Activated CD4-positive, alpha-beta T cell treated with anti-CD3 and anti-CD28 coated beads, Interleukin-2, amount 50 U/mL, for 24 hours (primary cell): ENCODE measurements around the gene BRINP2.

ENCODE experiments used
- DNase-seq, 2 donors: peaks; one replicate each; pipeline ENCODE4 v3.0.0-alpha.2; 2020; ENCODE audit warnings: low read depth in 1 of 2, low spot score in 1 of 2

Gene BRINP2, protein sequence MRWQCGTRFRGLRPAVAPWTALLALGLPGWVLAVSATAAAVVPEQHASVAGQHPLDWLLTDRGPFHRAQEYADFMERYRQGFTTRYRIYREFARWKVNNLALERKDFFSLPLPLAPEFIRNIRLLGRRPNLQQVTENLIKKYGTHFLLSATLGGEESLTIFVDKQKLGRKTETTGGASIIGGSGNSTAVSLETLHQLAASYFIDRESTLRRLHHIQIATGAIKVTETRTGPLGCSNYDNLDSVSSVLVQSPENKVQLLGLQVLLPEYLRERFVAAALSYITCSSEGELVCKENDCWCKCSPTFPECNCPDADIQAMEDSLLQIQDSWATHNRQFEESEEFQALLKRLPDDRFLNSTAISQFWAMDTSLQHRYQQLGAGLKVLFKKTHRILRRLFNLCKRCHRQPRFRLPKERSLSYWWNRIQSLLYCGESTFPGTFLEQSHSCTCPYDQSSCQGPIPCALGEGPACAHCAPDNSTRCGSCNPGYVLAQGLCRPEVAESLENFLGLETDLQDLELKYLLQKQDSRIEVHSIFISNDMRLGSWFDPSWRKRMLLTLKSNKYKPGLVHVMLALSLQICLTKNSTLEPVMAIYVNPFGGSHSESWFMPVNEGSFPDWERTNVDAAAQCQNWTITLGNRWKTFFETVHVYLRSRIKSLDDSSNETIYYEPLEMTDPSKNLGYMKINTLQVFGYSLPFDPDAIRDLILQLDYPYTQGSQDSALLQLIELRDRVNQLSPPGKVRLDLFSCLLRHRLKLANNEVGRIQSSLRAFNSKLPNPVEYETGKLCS

DNA sequence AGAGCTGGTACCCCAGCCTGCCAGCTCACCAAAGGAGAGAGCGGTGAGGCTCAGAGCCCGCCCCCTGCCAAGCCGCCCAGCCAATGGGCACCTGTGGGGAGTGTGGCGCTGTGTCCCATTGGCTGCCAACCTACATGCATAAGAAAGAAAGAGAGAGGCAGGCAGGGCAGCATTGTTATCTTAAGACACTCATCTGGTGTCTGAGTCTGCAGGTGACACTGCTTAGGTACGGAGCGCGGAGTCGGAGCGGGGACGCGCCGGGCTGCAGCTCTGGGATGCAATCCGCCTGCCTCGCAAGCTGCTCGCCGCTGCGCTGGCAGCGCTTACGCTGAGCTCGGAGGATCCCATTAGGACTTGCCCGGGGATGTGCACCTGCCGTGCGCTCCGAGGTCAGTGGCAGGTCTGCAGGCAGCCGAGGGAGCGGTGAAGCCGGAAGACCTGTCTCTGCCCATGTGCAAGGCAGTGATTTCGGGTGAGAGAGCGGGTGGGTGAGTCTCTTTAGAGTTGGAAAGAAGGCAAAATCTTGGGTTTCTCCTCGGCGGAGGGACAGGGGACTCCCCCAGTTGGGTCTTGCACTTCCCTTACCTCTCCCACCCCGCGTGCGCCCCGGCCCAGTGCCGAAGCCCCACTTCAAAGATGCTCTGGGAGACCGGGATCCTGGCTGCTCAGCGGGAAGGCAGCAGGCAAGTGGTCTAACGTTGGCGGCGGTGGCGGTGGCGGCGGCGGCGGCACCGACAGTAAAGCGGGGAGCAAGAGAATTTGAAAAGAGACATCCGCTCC is at the start of gene BRINP2:
Gene BRINP2 (plus strand): TSS at position 203 of the 780 bp plus-strand sequence. CDS start 58,919 bp downstream, outside the sequence.
- DNase-seq = no peak

DNA sequence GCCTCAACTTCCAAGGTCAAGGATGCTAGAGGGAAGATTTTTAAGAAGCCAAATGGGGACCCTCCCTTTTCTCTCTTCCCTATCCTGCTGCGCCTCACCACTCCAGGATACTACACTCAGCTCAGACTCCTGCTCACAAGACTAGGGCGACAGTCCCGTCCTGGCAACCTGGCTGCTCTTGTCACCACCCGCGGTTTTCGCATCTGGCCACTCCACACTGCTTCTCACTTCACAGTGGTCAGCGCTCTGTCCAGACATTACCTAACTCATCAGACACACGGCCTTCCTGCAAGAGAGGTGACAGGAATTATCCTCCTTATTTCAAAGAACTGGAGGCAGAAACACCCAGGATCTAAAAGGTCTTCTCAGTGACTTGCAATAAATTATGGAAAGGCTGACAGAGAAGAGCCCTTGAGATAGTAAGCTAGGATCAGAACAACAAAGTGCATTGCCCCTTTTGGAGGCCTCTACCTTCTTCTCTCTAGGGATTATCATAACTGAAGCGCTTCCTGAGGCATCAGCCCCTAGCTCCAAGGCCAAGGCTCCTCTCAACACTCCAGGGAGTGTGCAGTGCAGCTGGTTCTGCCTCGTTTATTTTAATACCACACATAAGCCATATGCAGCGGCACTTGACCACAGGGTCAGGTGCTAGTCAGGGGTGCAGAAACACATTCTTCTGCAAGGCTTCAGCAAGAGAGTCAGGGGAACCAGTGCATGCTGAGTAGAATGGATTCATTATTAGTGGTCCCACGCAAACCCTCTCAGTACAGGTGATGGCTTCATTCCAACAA is 48.1 kb upstream of the BRINP2 start:
- no peak for DNase-seq

DNA sequence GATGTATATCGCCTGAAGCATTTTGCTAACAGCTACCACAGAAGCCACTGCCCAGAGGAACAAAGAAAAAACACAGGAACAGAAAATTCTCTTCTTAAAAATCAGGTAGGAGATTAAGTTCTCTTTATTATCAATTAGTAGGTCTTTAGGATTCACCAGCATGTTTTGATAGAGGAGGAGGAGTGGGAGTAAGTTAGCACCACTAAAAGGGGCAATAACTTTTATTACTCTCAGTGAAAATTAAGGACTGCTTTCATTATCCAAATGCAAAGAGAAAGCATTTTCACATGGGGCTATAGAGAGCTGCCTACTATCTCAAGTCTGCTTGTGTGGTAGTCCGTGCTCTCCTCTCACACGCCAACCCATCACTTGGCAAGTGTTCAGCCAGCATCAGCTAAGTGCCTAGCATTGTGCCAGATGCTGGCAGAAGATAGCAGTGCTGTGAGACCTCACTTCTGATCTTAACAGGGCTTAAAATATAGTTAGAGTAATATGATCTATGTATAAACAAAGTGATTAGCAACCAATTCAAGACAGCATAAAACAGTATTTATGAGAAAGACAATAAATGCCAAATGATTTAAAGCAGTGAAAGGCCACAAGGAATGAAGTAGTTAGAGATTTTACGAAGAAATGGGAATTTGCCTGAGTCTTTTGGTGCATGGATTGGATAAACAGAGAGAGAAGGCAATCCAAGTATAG is 46.0 kb upstream of the BRINP2 start:
- DNase-seq = no peak

DNA sequence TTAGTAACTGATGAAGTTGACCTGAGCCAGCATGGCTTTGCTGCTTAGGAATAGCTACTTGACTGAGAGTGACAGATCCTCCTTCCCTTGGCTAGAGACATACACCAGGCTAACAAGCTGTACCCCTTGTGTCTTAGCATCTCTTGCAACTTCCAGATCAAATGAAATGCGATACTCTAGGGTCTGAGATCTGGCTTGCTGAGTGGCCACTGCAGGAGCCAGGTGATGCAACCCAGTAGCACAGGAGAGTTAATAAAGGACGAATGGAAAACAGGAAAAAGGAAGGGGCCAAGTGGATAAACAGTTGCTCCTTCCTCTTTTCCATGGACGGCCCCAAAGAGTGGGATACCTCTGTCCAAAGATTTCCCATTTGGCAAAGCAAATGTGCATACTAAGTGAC is 44.5 kb upstream of the BRINP2 start:
- DNase-seq = no peak

DNA sequence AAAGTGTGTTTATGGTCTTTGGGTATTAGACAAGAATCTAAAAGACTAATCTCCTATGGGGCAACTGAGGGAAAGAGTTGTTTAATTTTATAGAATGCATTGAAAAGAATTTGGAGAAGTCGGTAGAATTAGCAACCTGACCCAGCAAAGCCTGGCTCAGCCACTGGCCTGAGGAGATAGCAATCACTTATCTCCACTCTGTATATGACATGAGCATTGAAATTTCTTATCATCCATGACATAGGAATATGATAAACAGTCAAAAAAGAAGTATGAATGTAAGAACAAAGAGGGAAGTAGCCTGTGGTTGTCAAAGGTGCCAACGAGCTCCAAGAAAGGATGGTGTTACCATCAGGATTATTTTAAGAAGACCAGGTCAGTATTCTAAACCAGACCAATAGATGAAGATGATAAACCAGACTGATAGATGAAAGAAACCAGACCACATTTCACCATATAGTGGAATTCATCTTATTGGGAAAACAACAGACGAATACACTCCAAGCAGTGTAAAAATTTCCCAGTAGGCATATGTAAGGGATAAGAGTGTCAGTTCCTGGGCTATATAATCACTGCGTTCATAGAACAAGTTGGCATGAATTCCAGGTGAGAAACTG is 42.0 kb upstream of the BRINP2 start:
- DNase-seq = no peak

DNA sequence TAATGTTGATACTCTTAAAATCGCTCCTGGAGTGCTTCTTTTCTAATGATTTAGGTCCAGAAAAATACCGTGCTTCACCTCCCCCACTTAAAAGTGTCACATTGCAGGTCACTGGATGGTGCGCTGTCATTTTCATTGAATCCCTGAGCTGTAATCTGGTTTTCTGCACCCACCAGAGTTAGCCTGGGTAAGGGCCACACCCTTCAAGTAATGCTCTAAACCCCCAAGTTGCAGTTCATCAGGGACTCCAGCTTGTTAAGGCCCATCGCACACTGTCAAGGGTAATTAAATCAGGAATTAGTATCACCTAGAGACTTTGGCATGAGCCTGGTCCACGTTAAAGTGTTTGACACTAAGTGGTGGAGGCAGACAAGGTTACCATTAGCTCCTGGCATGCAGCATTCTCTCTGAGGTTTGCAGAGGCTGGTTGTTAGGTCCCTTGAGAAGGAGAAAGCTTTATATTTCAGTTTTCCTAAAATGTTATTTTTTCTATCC is 40.3 kb upstream of the BRINP2 start:
- DNase-seq = no peak

DNA sequence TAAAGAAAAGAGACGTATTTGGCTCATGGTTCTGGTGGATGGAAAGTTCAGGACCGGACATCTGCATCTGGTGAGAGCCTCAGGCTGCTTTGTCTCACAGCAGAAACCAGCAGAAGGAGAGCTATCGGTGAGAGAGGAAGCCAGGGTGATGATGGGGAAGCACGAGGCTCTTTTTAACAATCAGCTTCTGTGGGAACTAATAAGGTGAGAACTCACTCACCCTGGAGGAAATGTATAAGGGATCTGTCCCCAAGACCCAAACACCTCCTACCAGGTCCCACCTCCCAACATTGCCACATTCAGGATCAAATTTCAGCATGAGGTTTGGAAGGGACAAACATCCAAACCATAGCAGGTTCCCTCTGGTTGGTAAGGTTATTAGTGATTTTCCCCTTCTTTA is 39.0 kb upstream of the BRINP2 start:
- DNase-seq = no peak

DNA sequence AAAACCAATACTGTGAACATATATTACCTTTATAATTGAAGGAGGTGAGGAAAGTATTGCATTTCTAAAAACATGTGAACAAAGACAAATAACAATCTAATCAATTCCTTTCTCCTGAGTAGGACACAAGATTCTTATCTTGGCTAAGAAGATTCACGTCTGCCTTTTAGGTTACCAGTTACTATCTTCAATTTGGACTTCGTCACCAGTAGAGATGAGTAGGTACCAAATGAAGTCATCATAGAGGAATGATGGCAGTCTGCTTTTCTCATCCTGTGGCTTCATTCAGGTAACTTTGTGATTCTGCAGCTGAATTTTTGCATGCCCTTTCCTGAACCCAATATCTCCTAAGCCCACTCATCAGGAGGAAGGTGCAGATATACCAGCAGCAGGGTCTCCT is 38.6 kb upstream of the BRINP2 start:
- no peak for DNase-seq

DNA sequence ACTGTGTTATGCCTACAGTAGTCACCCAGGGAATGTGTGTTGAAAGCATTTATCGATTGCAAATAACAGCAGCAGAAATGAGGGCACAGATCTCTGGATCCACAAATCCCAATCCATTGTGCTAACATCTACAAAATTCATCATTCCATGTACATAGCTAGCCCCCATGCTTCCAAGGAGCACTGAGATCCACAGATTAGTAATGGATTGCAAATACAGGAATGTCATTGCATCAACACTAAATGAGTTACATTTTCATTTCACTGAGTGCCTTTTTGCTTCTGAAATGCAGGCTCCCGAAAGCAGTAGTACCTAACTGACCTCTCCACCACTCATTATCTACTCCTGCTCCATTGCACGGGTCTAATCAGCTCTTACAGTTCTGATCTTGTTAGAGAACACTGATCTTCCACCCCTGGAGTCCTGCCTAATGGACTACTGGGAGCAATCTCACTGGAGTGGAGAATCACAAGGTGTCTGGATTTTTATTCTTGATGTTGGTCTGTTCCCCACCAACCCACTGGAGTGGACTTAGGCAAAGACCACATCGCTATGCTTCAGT is 36.7 kb upstream of the BRINP2 start:
- DNase-seq = no peak

DNA sequence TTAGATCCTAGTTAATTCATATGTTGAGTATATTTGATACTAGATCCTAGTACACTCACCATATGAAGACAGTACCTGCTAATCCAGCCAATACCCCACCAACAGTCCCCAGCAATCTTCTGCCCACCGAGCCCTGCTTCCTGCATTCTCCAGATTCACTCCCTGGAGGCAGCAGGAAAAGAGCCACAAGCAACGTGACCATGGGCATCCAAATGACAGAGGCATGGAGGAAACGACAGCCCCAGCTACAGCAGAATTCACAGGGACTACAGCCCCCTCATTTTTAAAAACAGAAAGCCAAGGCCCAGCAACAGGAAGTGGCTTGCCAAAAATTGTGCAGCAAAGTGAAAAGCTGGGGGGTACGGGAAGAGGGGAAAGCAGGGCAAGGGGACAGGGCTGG is 35.5 kb upstream of the BRINP2 start:
- DNase-seq = no peak

DNA sequence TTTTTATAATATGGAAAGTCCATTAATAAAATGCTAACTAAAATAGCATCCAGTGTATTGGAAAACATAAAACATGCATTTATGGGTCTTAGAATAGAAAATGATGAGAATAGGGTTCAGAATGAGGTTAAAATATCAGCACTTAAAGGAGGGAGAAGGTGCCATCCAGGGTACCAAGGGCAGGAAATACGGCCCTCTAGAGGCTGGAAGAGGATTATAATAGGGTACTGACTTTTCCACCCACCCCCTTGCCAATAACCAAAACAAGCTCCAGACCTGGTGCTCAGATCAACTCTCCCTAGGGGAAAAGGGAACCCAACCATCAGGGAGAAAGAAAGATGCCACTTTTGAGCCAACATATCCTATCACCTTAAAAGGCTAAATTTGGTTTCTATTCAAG is 32.9 kb upstream of the BRINP2 start:
- no peak for DNase-seq

DNA sequence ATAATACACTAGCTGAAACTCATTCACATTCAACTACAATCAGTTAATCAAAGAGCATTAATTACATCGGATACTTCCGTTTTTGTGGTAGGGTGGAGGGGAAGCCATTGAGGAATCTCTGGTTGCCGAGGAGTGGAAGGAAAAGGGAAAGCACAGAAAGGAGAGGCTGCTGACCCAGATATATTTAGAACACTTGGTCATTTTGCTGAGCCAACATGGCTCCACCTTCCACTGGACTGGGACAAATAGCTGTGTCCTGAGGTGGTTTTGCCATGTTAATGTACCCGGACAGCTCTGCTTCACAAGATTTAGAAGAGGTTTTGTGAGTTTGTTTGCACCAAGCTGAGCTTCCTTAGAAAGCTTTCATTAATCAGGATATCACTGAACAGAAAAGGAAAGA is 32.4 kb upstream of the BRINP2 start:
- no peak for DNase-seq

DNA sequence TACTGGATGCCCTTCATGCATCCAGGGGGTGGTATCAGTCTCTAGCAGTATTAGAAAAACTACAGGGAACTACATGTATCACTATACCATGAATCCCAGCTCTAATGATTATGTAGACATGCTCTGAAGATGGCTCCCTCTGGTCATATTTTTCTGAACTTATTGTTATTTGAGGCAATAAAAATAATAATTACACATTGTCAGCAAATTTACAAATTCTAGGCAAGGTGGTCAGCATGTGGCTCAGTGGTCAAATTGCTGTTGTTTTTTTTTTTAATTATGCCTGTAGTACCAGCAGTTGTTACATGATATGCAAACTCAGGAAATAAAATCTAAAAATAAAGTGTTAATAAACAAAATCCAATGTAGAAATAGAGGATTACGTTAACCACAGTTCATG is 28.7 kb upstream of the BRINP2 start:
- DNase-seq = no peak

DNA sequence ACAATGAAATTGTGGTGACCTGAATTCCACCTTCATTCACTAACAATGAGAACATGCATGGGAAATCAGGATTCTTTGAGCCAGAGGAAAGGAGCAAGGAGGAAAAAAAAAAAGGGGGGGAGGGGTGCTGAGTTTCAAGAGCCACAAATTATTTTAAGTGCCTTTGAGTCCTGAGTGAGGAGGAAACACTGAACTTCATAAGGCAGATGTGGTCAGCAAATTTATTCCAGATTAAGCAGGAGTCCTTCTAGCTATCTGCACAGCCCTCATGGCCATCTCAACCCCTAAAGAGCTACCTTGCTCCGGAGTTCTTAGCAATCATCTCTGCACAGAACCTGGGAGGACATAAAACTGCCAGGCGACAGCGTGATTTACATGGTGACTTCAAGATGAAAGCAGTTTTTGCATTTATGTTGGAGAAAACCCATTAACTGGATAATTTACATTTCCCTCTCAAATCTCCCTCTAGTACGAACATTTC is 27.9 kb upstream of the BRINP2 start:
- DNase-seq = no peak

DNA sequence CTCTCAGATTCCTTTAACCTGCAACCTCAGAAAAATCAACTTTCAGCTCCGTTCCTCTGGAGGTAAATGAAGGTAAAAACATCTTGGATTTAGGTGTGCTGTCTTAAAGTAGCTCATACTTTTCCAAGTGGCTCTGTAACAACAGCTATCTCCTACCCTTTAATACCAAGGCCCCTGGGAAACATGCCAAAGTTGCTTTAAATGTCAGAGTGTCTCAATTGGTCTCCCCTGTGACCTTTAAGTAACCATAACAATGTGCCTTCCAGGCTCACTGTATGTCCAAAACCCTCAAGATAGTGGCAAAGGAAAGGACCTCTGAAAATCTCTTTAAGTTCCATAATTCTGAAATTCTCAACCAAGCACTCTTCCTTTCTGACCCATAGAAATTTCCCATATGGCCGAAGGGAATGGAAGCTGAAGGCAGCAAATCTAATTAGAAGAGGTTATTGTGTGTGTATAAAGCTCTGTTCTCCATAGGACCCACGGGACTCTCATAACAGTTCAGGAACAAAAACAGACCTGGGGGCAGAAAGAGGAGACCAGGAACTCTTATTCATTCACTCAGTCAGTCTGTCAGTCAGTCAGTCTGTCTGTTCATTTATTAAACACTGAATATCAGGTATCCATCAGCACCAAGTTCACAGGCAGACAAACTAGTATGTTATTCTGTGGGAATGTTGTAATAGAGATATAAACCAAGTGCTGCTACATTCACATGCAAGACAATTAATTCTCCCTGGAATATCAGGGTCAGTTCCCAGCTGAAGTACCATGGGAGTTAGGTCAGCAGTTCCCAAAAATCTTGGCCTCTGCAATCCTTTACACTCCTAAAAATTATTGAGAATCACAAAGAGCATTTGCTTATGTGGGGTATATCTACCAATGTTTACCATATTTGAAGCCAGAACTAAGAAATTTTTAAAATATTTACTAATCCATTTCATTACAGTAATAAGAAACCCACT is 25.4 kb upstream of the BRINP2 start:
- DNase-seq = no peak

DNA sequence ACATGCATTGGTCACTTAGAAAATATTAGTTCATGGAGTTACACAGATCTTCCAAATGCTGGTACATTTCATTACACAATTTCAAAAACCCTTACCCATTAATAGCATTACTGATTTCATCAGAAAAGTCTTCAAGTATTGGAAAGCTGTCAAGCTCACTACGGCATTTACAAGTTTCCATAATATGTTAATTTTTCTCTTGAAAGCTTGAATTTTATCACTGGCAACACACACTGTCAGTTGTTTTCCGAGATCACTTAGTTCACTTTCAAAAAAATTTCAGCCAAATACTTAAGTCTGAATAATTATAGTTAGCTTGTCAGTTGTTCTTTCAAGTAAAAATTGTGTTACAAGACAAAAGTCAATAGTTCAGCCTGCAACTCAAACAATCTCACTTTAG is 24.3 kb upstream of the BRINP2 start:
- DNase-seq = no peak

DNA sequence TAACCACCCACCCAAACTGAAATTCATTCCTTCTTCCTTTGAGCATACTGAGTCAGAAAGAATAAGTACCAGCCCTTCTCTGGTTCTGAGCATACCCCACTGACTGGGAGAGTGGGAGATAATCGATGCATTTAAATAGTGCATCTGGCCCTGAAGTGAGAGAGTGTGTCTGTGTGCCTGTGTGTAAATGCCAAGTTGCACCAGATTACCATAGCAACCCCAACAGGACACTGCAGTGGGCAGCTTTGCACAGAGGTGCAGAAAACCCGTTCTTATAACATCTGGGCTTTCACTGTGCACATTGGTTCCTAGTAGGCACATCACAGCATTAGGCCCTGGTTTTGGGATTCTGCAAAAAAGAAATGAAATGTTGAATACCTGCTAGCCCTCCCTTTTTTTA is 8.5 kb upstream of the BRINP2 start:
- no peak for DNase-seq

DNA sequence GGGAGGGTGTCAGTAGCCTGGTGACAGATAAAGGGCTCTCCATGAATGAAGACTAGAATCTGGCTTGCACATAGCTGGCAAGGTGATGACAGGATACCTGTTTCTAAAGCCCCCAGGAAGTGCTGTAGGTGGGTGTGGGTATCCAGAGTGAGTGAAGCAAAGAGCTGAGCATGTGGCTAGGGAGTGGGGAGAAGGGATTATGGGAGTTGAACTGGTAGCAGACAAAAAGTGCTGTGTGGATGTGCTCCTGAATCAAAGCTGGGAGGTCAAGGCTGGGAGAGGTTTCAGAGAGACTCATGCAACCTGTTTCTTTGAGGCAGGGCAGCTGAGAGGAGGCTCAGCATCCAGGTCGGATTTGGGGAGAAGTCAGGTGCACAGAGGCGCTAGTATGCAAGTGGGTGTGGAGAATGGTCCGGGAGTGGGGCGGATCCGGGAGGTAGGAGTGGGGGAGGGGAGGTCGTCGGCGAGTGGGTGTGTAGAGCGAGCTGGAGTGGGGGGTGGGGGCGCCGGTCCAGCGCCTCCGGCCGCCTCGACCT is 6.8 kb upstream of the BRINP2 start:
- no peak for DNase-seq
